OCI-LY7 (cell line): ENCODE results near the gene FBXL3.

ENCODE experiments used
- CTCF ChIP-seq: fragments of 200-600 bp; sonication (generic); conservative IDR thresholded peaks from 2 replicates; pipeline ENCODE4 v1.5.1; 2014; ENCODE audit warnings: mild to moderate bottlenecking, antibody characterized with exemption, low read length, moderate library complexity, mixed read lengths
- EZH2phosphoT487 ChIP-seq: fragments of 200-600 bp; sonication (generic); IDR thresholded peaks from 2 replicates; pipeline ENCODE4 v1.6.1; 2018; ENCODE audit warnings: low read depth, borderline replicate concordance, mild to moderate bottlenecking, mixed run types, antibody characterized with exemption, low read length, moderate library complexity, mixed read lengths

GRCh38 chr13:77067519-77067918 is 40.6 kb upstream of the FBXL3 start:
- TF ChIP-seq CTCF (no peak), EZH2phosphoT487 (no peak)
